Neural cell (in vitro differentiated cells): Measurements from ENCODE around the gene SERPINE2. TPM values are rescaled to one million over a fixed set of nuclear protein-coding genes. Genes with fewer than 3 reads are reported as not detected.

Source experiments
- H2AFZ ChIP-seq: fragments of 200-600, 300-800 bp; sonication (generic), shearing (Covaris generic); 2 replicates; pipeline ENCODE4 v1.6.0; 2014; ENCODE audit warnings: low read depth, mild to moderate bottlenecking, antibody characterized with exemption, low read length, moderate library complexity
- H3F3A ChIP-seq: fragments of 200-600 bp; shearing (Covaris generic); 2 replicates; pipeline ENCODE4 v1.6.1; 2016; ENCODE audit warnings: mild to moderate bottlenecking, moderate library complexity, mixed read lengths, antibody characterized with exemption, low read length; ENCODE audit not compliant: insufficient read depth, poor library complexity, severe bottlenecking
- H3K27ac ChIP-seq: fragments of 200-600, 300-800 bp; sonication (generic), shearing (Covaris generic); 2 replicates; pipeline ENCODE4 v1.5.1; 2014; ENCODE audit warnings: mild to moderate bottlenecking, low read length, moderate library complexity
- H3K27me3 ChIP-seq: fragments of 300-800, 200-600 bp; sonication (generic), shearing (Covaris generic); 2 replicates; pipeline ENCODE4 v1.6.0; 2014; ENCODE audit warnings: mild to moderate bottlenecking, low read depth, low read length, moderate library complexity; ENCODE audit not compliant: insufficient read depth
- H3K36me3 ChIP-seq: fragments of 300-800, 200-600 bp; sonication (generic), shearing (Covaris generic); 2 replicates; pipeline ENCODE4 v1.5.1; 2014; ENCODE audit warnings: mild to moderate bottlenecking, antibody characterized with exemption, low read length, moderate library complexity; ENCODE audit not compliant: insufficient read depth
- H3K4me2 ChIP-seq: fragments of 300-800, 200-600 bp; sonication (generic), shearing (Covaris generic); 2 replicates; pipeline ENCODE4 v1.6.0; 2014; ENCODE audit warnings: mild to moderate bottlenecking, low read length
- H3K4me3 ChIP-seq: fragments of 300-800, 200-600 bp; sonication (generic), shearing (Covaris generic); 2 replicates; pipeline ENCODE4 v1.5.1; 2014; ENCODE audit warnings: mild to moderate bottlenecking, low read length, moderate library complexity
- H3K79me2 ChIP-seq: fragments of 200-600 bp; shearing (Covaris generic); replicated peaks from 2 replicates; pipeline ENCODE4 v1.6.0; 2014; ENCODE audit warnings: mild to moderate bottlenecking, low read length, moderate library complexity; ENCODE audit not compliant: insufficient read depth
- H3K9ac ChIP-seq: fragments of 300-800, 200-600 bp; sonication (generic), shearing (Covaris generic); 2 replicates; pipeline ENCODE4 v1.6.1; 2016; ENCODE audit warnings: mild to moderate bottlenecking, low read length, mixed read lengths
- H3K9me2 ChIP-seq: fragments of 200-600 bp; shearing (Covaris generic); 2 replicates; pipeline ENCODE4 v1.6.1; 2016; ENCODE audit warnings: mild to moderate bottlenecking, low read length, mixed read lengths; ENCODE audit not compliant: insufficient read depth
- H3K9me3 ChIP-seq: fragments of 200-600, 300-800 bp; sonication (generic), shearing (Covaris generic); 2 replicates; pipeline ENCODE4 v1.6.1; 2016; ENCODE audit warnings: mild to moderate bottlenecking, mixed run types, low read length, moderate library complexity, mixed read lengths
- H4K20me1 ChIP-seq: fragments of 200-600 bp; shearing (Covaris generic); 2 replicates; pipeline ENCODE4 v1.6.1; 2016; ENCODE audit warnings: mild to moderate bottlenecking, mixed run types; ENCODE audit not compliant: insufficient read depth
- EP300 ChIP-seq: fragments of 450-650 bp; conservative IDR thresholded peaks from 2 replicates; pipeline ENCODE4 v1.6.1; 2014; ENCODE audit warnings: antibody characterized with exemption, mild to moderate bottlenecking, moderate library complexity; ENCODE audit not compliant: poor library complexity, severe bottlenecking
- EZH2 ChIP-seq: fragments of 200-600, 300-800 bp; shearing (Covaris generic), sonication (generic); IDR thresholded peaks from 2 replicates; pipeline ENCODE4 v1.6.1; 2014; ENCODE audit warnings: antibody characterized with exemption, low read length, borderline replicate concordance, mild to moderate bottlenecking; ENCODE audit not compliant: insufficient read depth, poor library complexity, severe bottlenecking
- MXI1 ChIP-seq: fragments of 450-650 bp; conservative IDR thresholded peaks from 2 replicates; pipeline ENCODE4 v1.6.1; 2014; ENCODE audit warnings: antibody characterized with exemption, mild to moderate bottlenecking; ENCODE audit not compliant: poor library complexity, severe bottlenecking
- POLR2AphosphoS5 ChIP-seq: IDR thresholded peaks from 2 replicates; pipeline ENCODE4 v1.6.1; 2012
- RAD21 ChIP-seq: fragments of 450-650 bp; conservative IDR thresholded peaks from 2 replicates; pipeline ENCODE4 v1.6.1; 2014; ENCODE audit warnings: antibody characterized with exemption, mild to moderate bottlenecking, moderate library complexity
- SMC3 ChIP-seq: fragments of 450-650 bp; conservative IDR thresholded peaks from 2 replicates; pipeline ENCODE4 v1.6.1; 2014; ENCODE audit warnings: antibody characterized with exemption, mild to moderate bottlenecking, moderate library complexity; ENCODE audit not compliant: poor library complexity
- TAF1 ChIP-seq: IDR thresholded peaks from 2 replicates; pipeline ENCODE4 v1.6.1; 2012; ENCODE audit warnings: low read depth
- polyA minus RNA-seq: library from RNA; depleted of rRNA, polyadenylated mRNA; stranded (reverse); fragments of >200 nt; gene quantifications from 2 replicates; pipeline ENCODE4 v1.2.3, GENCODE V29; 2014
- polyA plus RNA-seq: library from polyadenylated mRNA; depleted of rRNA; stranded (reverse); fragments of >200 nt; gene quantifications from 2 replicates; pipeline ENCODE4 v1.2.3, GENCODE V29; 2014
- TF ChIP-seq, protein P1 (sequence below): fragments of 450-650 bp; IDR thresholded peaks from 2 replicates; pipeline ENCODE4 v1.5.1; 2014; ENCODE audit warnings: antibody characterized with exemption, mild to moderate bottlenecking, moderate library complexity; ENCODE audit not compliant: poor library complexity, severe bottlenecking
- TF ChIP-seq, protein P2 (sequence below): IDR thresholded peaks from 2 replicates; pipeline ENCODE4 v1.6.1; 2012; ENCODE audit warnings: borderline replicate concordance

The SERPINE2 gene, protein sequence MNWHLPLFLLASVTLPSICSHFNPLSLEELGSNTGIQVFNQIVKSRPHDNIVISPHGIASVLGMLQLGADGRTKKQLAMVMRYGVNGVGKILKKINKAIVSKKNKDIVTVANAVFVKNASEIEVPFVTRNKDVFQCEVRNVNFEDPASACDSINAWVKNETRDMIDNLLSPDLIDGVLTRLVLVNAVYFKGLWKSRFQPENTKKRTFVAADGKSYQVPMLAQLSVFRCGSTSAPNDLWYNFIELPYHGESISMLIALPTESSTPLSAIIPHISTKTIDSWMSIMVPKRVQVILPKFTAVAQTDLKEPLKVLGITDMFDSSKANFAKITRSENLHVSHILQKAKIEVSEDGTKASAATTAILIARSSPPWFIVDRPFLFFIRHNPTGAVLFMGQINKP
- polyA plus RNA-seq (38.5 and 40.1 TPM in 2 replicates), polyA minus RNA-seq (21.4 and 26.4 TPM in 2 replicates)

DNA sequence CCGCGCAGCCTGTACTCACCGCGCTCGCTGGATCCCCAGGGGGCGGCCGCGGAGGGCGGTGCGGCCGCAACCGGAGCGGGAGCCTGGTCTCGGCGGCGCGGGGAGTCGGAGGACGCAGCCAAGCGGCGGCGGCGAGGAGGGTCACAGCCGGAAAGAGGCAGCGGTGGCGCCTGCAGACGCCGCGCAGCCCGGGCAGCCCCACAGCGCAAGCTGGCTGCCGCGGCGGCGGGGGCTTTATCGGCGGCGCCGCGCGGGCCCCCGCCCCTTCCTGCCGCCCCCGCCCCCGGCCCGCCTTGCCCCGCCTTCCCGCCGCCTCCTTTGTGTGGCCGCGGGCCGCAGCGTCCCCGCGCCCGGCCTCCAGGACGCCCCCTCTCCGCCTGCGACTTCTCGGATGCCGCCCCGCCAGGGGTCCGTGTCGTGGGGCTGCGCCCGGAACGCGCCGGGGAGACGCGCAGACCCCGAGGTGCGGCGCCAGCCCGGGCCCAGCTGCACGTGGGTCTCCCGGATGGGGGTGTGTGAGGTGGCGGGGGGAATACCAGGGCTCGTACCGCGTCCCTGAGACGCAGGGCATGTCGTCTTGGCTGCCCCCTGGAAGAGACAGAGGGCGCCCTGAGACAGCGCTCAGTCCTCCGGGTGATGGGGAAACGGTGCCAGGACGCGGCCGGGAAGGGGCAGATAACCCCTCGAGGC lies at the start of gene SERPINE2:
TSS of gene SERPINE2 (minus strand) at position 207 of the 690 bp plus-strand sequence. CDS start 37,386 bp downstream, outside the sequence.
- TF ChIP-seq TAF1 (no peak), EZH2 (no peak), MXI1 (peak; percentile 67), POLR2AphosphoS5 (peak; percentile 33), RAD21 (peak; percentile 66), EP300 (peak; percentile 38), SMC3 (peak; percentile 72)
- TF ChIP-seq, protein P1, sequence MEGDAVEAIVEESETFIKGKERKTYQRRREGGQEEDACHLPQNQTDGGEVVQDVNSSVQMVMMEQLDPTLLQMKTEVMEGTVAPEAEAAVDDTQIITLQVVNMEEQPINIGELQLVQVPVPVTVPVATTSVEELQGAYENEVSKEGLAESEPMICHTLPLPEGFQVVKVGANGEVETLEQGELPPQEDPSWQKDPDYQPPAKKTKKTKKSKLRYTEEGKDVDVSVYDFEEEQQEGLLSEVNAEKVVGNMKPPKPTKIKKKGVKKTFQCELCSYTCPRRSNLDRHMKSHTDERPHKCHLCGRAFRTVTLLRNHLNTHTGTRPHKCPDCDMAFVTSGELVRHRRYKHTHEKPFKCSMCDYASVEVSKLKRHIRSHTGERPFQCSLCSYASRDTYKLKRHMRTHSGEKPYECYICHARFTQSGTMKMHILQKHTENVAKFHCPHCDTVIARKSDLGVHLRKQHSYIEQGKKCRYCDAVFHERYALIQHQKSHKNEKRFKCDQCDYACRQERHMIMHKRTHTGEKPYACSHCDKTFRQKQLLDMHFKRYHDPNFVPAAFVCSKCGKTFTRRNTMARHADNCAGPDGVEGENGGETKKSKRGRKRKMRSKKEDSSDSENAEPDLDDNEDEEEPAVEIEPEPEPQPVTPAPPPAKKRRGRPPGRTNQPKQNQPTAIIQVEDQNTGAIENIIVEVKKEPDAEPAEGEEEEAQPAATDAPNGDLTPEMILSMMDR: peak; percentile 68
- TF ChIP-seq, protein P2, sequence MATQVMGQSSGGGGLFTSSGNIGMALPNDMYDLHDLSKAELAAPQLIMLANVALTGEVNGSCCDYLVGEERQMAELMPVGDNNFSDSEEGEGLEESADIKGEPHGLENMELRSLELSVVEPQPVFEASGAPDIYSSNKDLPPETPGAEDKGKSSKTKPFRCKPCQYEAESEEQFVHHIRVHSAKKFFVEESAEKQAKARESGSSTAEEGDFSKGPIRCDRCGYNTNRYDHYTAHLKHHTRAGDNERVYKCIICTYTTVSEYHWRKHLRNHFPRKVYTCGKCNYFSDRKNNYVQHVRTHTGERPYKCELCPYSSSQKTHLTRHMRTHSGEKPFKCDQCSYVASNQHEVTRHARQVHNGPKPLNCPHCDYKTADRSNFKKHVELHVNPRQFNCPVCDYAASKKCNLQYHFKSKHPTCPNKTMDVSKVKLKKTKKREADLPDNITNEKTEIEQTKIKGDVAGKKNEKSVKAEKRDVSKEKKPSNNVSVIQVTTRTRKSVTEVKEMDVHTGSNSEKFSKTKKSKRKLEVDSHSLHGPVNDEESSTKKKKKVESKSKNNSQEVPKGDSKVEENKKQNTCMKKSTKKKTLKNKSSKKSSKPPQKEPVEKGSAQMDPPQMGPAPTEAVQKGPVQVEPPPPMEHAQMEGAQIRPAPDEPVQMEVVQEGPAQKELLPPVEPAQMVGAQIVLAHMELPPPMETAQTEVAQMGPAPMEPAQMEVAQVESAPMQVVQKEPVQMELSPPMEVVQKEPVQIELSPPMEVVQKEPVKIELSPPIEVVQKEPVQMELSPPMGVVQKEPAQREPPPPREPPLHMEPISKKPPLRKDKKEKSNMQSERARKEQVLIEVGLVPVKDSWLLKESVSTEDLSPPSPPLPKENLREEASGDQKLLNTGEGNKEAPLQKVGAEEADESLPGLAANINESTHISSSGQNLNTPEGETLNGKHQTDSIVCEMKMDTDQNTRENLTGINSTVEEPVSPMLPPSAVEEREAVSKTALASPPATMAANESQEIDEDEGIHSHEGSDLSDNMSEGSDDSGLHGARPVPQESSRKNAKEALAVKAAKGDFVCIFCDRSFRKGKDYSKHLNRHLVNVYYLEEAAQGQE: peak; percentile 1
- Histone ChIP-seq H3F3A (peaks cover 13% of the 10 kb centered on the region), H3K4me2 (peak within 1 kb of the TSS; percentile 99), H3K9me2 (no peaks in the 10 kb centered on the region), H3K27ac (peak within 1 kb of the TSS; percentile 42), H2AFZ (peak within 1 kb of the TSS; percentile 46), H3K27me3 (no peaks in the 10 kb centered on the region), H4K20me1 (no peaks in the 10 kb centered on the region), H3K79me2 (peaks cover 3% of the 10 kb centered on the region), H3K9me3 (no peaks in the 10 kb centered on the region), H3K9ac (peak within 1 kb of the TSS; percentile 78), H3K36me3 (no peaks in the 10 kb centered on the region), H3K4me3 (peak within 1 kb of the TSS; percentile 84)

DNA sequence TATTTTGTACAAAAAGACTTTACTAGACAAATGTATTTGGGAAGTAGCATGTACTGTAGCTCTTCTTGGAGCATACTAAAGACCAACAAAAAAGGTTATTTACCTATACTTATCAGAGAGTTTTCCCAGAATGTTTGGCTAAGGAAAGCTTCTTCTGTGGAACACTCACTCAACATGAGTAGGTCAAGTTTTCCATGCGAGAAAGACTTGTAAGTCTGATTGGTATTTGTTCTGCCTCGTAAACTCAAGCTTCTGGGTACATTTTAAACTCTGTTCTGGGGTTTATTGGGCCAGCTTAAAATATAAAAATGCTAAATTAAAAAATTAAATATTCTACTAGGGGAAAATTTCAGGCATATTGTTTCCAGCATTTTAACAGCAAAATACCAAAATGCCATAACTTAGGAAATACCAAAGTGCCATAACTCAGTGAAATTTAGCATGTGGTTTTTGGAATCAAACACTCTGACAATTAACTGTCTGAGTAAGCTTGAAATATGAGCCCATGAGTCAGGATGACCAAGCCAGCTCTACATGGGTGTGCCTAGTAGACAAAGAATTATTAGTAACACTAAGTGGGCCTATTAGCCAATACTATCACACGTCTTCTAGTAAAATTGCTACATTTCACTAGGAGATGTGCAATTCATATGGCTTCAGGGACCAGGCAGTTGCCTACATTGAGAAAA lies 47.3 kb upstream of the SERPINE2 start:
- H3F3A ChIP-seq: no peaks in the 10 kb centered on the region
- no peaks in the 10 kb centered on the region for H3K79me2 ChIP-seq
- no peaks in the 10 kb centered on the region for H4K20me1 ChIP-seq
- no peak overlapping the region for H3K4me2 ChIP-seq
- TF ChIP-seq MXI1 (no peak), TAF1 (no peak), SMC3 (no peak), EP300 (no peak), POLR2AphosphoS5 (no peak), RAD21 (no peak), EZH2 (no peak)
- TF ChIP-seq, protein P1: no peak
- TF ChIP-seq, protein P2: no peak
- H2AFZ ChIP-seq: no peak overlapping the region
- H3K27me3 ChIP-seq: no peaks in the 10 kb centered on the region
- no peak overlapping the region for H3K4me3 ChIP-seq
- H3K9me2 ChIP-seq: no peaks in the 10 kb centered on the region
- no peaks in the 10 kb centered on the region for H3K36me3 ChIP-seq
- H3K27ac ChIP-seq: no peak overlapping the region
- no peak overlapping the region for H3K9ac ChIP-seq
- no peaks in the 10 kb centered on the region for H3K9me3 ChIP-seq
